Aorta (tissue), 5 donors: ENCODE results near the gene SCRT2. TPM values are rescaled to one million over a fixed set of nuclear protein-coding genes. Genes with fewer than 3 reads are reported as not detected.
"Not testable (repeated sequence)": the region's sequence is repeated elsewhere in the genome, so short reads cannot be mapped to it uniquely, and the experiment has no call there.

Experiments used
- ATAC-seq: fragments of 200-7000 bp; cut with Tn5 transposase; one replicate; pipeline ENCODE4 v1.9.1; 2022; ENCODE audit warnings: moderate library complexity; ENCODE audit not compliant: low FRiP score
- DNase-seq, 2 donors: peaks; one replicate each; pipeline ENCODE4 v3.0.0-alpha.2; 2020
- H3K27ac ChIP-seq, 2 donors: one replicate each; pipeline ENCODE4 v1.5.1; 2013; ENCODE audit warnings: low read length in 2 of 2, mild to moderate bottlenecking in 2 of 2, moderate library complexity in 2 of 2, control low read depth in 1 of 2, inconsistent platforms in 1 of 2, low read depth in 1 of 2
- H3K27me3 ChIP-seq, 2 donors: one replicate each; pipeline ENCODE4 v1.6.1; 2013; ENCODE audit warnings: control low read depth in 1 of 2, low read length in 1 of 2, mild to moderate bottlenecking in 1 of 2, moderate library complexity in 1 of 2; ENCODE audit not compliant: insufficient read depth in 2 of 2, control insufficient read depth in 1 of 2
- H3K36me3 ChIP-seq, 2 donors: one replicate each; pipeline ENCODE4 v1.6.1; 2013; ENCODE audit warnings: control low read depth in 1 of 2, low read length in 1 of 2, mild to moderate bottlenecking in 1 of 2; ENCODE audit not compliant: insufficient read depth in 2 of 2, control insufficient read depth in 1 of 2
- H3K4me1 ChIP-seq, 2 donors: one replicate each; pipeline ENCODE4 v1.6.1; 2013; ENCODE audit warnings: low read length in 2 of 2, control low read depth in 1 of 2, mild to moderate bottlenecking in 1 of 2, moderate library complexity in 1 of 2; ENCODE audit not compliant: insufficient read depth in 2 of 2, control insufficient read depth in 1 of 2
- H3K4me3 ChIP-seq, 2 donors: one replicate each; pipeline ENCODE4 v1.5.1; 2013; ENCODE audit warnings: low read length in 2 of 2, control low read depth in 1 of 2, mild to moderate bottlenecking in 1 of 2
- H3K9me3 ChIP-seq: one replicate; pipeline ENCODE4 v1.6.1; 2013; ENCODE audit warnings: mild to moderate bottlenecking, low read length; ENCODE audit not compliant: control insufficient read depth
- WGBS, 2 donors: extraction: QIAGEN DNeasy Blood & Tissue Kit; methylation state at CpG; one replicate each; pipeline ENCODE4 v1.1.7; 2013; 5-methylcytosine and 5-hydroxymethylcytosine counted together
- intact Hi-C, 2 donors: fragments of 100-400 bp; cut with DNase I; formaldehyde crosslinking; loops; one replicate each; pipeline versions ENCODE4 v1.14.2 to v1.15.0; 2022
- polyA plus RNA-seq, 2 donors: library from polyadenylated mRNA; stranded (reverse); fragments of 200-250 nt; gene quantifications; one replicate each; pipeline ENCODE4 v1.2.3, GENCODE V29; 2013
- total RNA-seq, 2 donors: library from RNA; stranded (reverse); fragmentation: NEBNext Ultra II Directional; extraction: Animal tissue kit (Norgen Biotek cat#: 25700); gene quantifications; one replicate each; pipeline ENCODE4 v1.2.1, GENCODE V29; 2021
- donor health status: healthy with polysubstance abuse.
- donor health status: Bipolar disorder and iron deficiency.
- donor health status: DM: no; HTN: no; CAD: no.
- donor health status: DM: no; HTN: no; CAD: no.
- donor health status: DM: yes; HTN: yes; CAD: no.

SCRT2 gene
- total and polyA plus RNA-seq, 4 donors, result not detected

GRCh38 chr20:695165-695866, 19.7 kb upstream of the SCRT2 start:
- Histone ChIP-seq H3K9me3 (no peaks in the 10 kb centered on the region), H3K4me1 (no peaks in the 10 kb centered on the region), H3K27me3 (no peaks in the 10 kb centered on the region), H3K27ac (no peak overlapping the region), H3K4me3 (no peak overlapping the region), H3K36me3 (no peaks in the 10 kb centered on the region)
- DNase-seq (no peak), ATAC-seq (no peak)
- intact Hi-C loops, result no loop called here
- WGBS, 2 donors, result 47 to 48% methylated on average over 2 of the region's 2 CpGs

- intact Hi-C loops, result no loop called here
- WGBS, 2 donors, result 64 to 66% methylated on average over 4 of the region's 4 CpGs
- H3K4me1 ChIP-seq, result no peaks in the 10 kb centered on the region
- no peak overlapping the region for H3K27ac ChIP-seq
- H3K9me3 ChIP-seq, result no peaks in the 10 kb centered on the region
- no peaks in the 10 kb centered on the region for H3K36me3 ChIP-seq
- DNase-seq (no peak), ATAC-seq (no peak)
- no peaks in the 10 kb centered on the region for H3K27me3 ChIP-seq
- no peak overlapping the region for H3K4me3 ChIP-seq
Observed at GRCh38 chr20:694496-694895, 18.9 kb upstream of the SCRT2 start.

GRCh38 chr20:693786-694185, 18.2 kb upstream of the SCRT2 start:
- ATAC-seq, H3K27me3 ChIP-seq, H3K27ac ChIP-seq, H3K9me3 ChIP-seq, H3K4me1 ChIP-seq, DNase-seq, intact Hi-C loops, H3K36me3 ChIP-seq, H3K4me3 ChIP-seq: not testable (repeated sequence)
- WGBS, 2 donors, result 91 to 92% methylated on average over 10 of the region's 10 CpGs

GRCh38 chr20:692044-692443, 16.4 kb upstream of the SCRT2 start:
- no peaks in the 10 kb centered on the region for H3K36me3 ChIP-seq
- no peaks in the 10 kb centered on the region for H3K27me3 ChIP-seq
- WGBS, 2 donors, result 42% methylated on average over 1 of the region's 1 CpG
- no peaks in the 10 kb centered on the region for H3K4me1 ChIP-seq
- H3K9me3 ChIP-seq, result no peaks in the 10 kb centered on the region
- intact Hi-C loops, result no loop called here
- H3K4me3 ChIP-seq, result no peak overlapping the region
- no peak overlapping the region for H3K27ac ChIP-seq
- no peak for DNase-seq
- no peak for ATAC-seq

- H3K4me1 ChIP-seq, result no peaks in the 10 kb centered on the region
- H3K27me3 ChIP-seq, result no peaks in the 10 kb centered on the region
- no peak overlapping the region for H3K4me3 ChIP-seq
- no peak overlapping the region for H3K27ac ChIP-seq
- ATAC-seq (no peak), DNase-seq (no peak)
- intact Hi-C loops, result no loop called here
- H3K36me3 ChIP-seq, result no peaks in the 10 kb centered on the region
- H3K9me3 ChIP-seq, result no peaks in the 10 kb centered on the region
- WGBS, 2 donors, result 42 to 43% methylated on average over 1 of the region's 1 CpG
Observed at GRCh38 chr20:689947-690346, 14.3 kb upstream of the SCRT2 start.

- no peak overlapping the region for H3K4me3 ChIP-seq
- DNase-seq (no peak), ATAC-seq (no peak)
- 72 to 74% methylated on average over 6 of the region's 6 CpGs for WGBS, 2 donors
- H3K4me1 ChIP-seq, result no peaks in the 10 kb centered on the region
- intact Hi-C loops, result no loop called here
- H3K36me3 ChIP-seq, result no peaks in the 10 kb centered on the region
- H3K27me3 ChIP-seq, result no peaks in the 10 kb centered on the region
- no peaks in the 10 kb centered on the region for H3K9me3 ChIP-seq
- no peak overlapping the region for H3K27ac ChIP-seq
Observed at GRCh38 chr20:689348-689747, 13.7 kb upstream of the SCRT2 start.

GRCh38 chr20:688809-689212, 13.2 kb upstream of the SCRT2 start:
- ATAC-seq (no peak), DNase-seq (no peak)
- no peaks in the 10 kb centered on the region for H3K27me3 ChIP-seq
- no peaks in the 10 kb centered on the region for H3K9me3 ChIP-seq
- intact Hi-C loops, result no loop called here
- H3K4me3 ChIP-seq, result no peak overlapping the region
- no peaks in the 10 kb centered on the region for H3K36me3 ChIP-seq
- no peak overlapping the region for H3K27ac ChIP-seq
- 10 to 13% methylated on average over 13 of the region's 13 CpGs for WGBS, 2 donors
- H3K4me1 ChIP-seq, result no peaks in the 10 kb centered on the region

GRCh38 chr20:687468-688203, 12.0 kb upstream of the SCRT2 start:
- Histone ChIP-seq H3K36me3 (no peaks in the 10 kb centered on the region), H3K9me3 (no peaks in the 10 kb centered on the region), H3K27ac (no peak overlapping the region), H3K27me3 (no peaks in the 10 kb centered on the region), H3K4me3 (no peak overlapping the region), H3K4me1 (no peaks in the 10 kb centered on the region)
- WGBS, 2 donors, result 63% methylated on average over 9 of the region's 9 CpGs
- DNase-seq, result no peak
- intact Hi-C loops, result no loop called here
- ATAC-seq, result no peak

GRCh38 chr20:684676-685319, 9.2 kb upstream of the SCRT2 start:
- ATAC-seq, result no peak

More at GRCh38 chr20:684676-685319, 9.2 kb upstream of the SCRT2 start:
- intact Hi-C loops, result no loop called here
- Histone ChIP-seq H3K4me3 (no peak overlapping the region), H3K27ac (no peak overlapping the region), H3K27me3 (no peaks in the 10 kb centered on the region), H3K4me1 (no peaks in the 10 kb centered on the region), H3K36me3 (no peaks in the 10 kb centered on the region), H3K9me3 (no peaks in the 10 kb centered on the region)
- DNase-seq, result no peak
- WGBS, 2 donors, result 59 to 79% methylated on average over 4 of the region's 4 CpGs
